HG03045 (cell line): Measurements from ENCODE around the gene GNL3.
"Not testable (repeated sequence)": the region's sequence is repeated elsewhere in the genome, so short reads cannot be mapped to it uniquely, and the experiment has no call there.

Experiments used
- ATAC-seq: cut with Tn5 transposase; IDR thresholded peaks from one replicate; pipeline ENCODE4 v1.9.1; 2021; ENCODE audit warnings: mild to moderate bottlenecking, moderate library complexity; ENCODE audit not compliant: unreplicated experiment

Gene GNL3

DNA sequence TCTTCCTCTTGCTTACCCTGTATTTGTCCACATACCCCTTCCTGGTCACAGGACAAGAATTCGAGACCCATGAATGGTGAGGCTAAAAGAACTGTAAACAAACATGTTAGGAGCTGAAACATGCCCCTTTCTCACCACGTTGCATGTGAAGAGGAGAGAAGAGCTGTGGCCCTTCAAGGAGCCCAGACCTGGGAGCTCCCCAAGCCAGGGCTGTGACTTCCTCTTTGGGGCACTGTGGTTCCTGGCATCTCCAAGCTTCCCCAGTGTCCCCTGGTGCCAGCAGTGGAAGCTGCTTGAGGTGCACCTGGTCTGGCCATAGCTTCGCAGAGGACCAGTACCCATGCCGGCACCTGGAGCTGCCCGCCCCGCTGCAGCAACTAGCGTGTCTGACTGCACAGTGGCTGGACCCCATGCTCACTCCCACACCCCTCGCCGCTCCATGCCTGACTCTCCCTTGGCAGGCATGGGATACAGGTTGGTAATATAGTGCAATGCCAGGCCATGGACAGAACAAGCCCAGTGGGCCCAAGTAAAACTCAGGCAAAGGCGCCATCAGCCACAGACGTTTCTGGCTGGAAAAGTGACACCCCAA, 30.0 kb downstream of the GNL3 start:
- ATAC-seq, result no peak

DNA sequence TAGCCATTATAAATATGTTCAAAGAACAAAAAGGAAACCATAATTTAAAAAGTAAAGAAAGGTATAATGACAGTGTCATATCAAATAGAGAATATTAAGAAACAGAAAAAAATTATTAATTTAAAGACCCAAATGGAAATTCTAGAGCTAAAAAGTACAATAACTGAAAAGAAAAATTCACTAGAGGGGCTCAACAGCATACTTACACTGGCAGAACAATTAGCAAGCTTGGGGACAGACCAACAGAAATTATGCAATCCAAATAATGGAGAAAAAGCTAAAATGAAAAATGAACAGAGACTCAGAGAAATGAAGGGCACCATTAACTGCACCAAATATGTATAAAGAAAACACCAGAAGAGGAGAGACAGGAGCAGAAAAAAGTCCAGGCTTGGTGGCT, 33.8 kb downstream of the GNL3 start:
- no peak for ATAC-seq

DNA sequence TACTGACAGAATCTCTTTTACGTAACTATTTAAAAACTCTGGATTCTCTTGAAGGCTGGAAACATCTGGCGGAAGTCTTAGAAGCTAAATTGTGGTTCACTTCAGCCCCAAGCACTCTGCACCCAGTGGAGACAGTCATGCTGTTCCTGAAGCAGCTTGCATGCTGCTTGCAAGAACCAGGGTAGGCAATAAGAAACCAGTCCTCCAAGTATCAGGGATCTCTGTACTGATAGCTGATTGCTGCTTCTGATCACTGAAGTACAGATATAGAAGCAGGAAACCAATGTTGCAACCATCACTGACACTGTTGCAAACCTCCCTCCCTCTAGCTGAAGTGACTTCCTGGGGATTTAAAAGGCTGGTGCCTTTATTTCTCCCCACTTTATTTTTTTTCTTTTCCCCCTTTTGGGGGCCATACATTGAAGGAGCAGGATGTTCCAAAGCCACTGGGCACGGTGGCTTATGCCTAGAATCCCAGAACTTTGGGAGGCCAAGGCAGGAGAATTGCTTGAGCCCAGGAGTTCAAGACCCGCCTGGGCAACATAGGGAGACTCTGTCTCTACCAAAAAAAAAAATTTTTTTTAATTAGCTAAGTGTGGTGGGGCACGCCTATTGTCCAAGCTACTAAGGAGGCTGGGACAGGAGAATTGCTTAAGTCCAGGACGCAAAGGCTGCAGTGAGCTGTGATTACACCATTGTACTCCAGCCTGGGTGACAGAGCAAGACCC, 35.3 kb downstream of the GNL3 start:
- no peak for ATAC-seq

DNA sequence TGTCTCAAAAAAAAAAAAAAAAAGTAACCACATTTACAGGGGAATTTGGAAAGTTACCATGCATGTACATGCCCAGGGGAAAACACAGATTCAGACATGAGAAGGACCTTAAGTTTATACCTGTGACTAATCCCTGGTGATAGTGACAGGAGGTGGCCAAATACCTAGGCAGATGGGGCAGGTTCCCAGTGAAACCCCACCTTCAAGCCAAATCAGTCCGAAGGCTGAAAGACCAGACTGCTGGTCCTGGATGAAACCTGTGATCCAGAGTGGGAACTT, 35.8 kb downstream of the GNL3 start:
- no peak for ATAC-seq

DNA sequence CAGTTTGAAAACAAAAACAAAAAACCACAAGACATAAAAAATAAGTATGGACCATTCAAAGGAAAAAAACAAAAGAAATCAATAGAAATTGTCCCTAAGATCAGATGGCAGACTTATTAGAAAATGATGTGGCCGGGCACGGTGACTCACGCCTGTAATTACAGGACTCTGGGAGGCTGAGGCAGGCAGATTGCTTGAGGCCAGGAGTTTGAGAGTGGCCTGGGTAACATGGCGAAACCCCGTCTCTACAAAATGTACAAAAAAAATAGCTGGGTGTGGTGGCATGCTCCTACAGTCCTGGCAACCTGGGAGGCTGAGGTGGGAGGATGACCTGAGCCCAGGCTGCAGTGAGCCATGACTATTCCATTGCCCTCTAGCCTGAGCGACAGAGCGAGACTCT, 36.7 kb downstream of the GNL3 start:
- no peak for ATAC-seq

DNA sequence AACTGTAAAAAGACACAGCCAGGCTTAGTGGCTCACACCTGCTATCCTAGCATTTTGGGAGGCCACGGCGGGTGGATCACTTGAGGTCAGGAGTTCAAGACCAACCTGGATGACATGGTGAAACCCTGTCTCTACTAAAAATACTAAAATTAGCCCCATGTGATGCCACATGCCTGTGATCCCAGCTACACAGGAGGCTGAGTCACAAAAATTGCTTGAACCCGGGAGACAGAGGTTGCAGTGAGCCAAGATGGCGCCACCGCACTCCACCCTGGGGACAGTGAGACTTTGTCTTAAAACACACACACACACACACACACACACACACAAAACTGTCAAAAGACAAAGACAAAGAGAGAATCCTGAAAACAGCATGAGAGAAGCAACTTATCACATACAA, 38.1 kb downstream of the GNL3 start:
- ATAC-seq, result no peak

DNA sequence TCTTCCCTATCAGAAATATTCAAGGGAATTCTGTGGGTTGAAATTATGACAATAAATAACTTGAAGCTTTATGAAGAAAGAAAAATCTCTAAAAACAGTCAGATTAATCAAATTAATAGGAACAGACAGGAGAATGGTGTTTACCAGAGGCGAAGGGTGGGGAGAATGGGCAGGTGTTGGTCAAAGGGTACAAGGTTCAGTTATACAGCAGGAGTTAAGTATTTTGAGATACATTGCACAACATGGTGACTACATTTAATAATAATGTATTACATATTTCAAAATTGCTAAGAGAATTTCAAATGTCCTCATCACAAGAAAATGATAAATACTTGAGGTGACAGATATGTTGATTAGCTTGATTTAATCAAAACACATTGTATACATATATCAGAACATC, 38.7 kb downstream of the GNL3 start:
- no peak for ATAC-seq

DNA sequence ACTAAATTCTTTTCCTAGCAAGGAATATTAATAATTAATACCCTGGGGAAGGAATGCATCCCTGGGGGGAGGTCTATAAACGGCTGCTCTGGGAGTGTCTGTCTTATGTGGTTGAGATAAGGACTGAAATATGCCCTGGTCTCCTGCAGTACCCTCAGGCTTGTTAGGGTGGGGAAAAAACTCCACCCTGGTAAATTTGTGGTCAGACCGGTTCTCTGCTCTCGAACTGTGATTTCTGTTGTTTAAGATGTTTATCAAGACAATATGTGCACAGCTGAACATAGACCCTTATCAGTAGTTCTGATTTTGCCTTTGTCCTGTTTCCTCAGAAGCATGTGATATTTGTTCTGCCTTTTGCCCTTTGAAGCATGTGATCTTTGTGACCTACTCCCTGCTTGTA, 42.9 kb downstream of the GNL3 start:
- ATAC-seq, result not testable (repeated sequence)

DNA sequence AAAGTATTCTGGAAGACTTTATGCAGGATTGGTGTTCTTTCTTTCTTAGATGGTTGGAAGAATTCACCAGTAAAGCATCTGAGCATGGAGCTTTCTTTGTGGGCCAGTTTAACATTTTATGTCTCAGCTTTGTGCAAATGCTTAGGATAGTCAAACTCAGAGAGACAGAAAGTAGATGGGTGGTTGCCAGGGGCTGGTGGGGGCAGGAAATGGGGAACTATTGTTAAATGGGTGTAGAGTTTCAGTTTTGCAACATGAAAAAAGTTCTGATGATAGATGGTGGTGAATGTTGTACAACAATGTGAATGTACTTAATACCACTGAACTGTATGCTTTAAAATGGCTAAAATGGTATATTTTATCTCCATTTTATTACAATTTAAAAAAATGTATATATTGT, 44.8 kb downstream of the GNL3 start:
- no peak for ATAC-seq

DNA sequence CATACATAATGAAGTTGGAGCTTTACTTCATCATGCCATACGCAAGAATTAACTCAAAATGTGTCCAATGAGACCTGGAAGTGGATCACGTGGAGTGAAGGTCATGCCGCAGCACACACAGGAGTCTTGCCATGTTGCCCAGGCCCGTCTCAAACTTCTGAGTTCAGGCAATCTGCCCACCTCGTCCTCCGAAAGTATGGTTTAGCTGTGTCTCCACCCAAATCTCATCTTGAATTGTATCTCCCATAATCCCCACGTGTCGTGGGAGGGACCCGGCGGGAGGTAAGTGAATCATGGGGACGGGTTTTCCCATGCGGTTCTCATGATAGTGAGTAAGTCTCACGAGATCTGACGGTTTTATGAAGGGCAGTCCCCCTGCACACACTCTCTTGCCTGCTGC, 45.8 kb downstream of the GNL3 start:
- ATAC-seq, result no peak

DNA sequence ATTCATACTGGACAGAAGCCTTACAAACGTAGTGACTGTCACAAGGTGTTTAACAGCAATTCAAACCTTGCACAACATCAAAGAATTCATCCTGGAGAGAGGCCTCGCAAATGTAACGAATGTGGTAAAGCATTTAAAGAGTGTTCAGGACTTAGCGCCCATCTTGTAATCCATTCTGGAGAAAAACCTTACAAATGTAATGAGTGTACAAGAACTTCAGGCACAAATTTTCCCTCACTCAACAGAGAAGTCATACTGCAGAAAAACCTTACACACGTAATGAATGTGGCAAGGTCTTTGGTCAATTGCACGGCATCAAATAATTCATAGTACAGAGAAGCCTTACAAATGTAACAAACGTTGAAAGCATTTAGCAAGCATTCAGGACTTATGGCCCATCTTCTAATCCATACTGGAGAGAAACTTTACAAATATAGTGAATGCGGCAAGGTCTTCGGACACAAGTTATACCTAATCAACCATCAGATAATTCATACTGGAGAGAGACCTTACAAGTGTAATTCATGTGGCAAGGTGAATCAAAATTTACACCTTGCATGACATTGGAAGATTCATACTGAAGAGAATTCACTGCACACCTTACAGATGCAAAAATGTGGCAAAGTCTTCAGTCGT, 47.5 kb downstream of the GNL3 start:
- no peak for ATAC-seq

DNA sequence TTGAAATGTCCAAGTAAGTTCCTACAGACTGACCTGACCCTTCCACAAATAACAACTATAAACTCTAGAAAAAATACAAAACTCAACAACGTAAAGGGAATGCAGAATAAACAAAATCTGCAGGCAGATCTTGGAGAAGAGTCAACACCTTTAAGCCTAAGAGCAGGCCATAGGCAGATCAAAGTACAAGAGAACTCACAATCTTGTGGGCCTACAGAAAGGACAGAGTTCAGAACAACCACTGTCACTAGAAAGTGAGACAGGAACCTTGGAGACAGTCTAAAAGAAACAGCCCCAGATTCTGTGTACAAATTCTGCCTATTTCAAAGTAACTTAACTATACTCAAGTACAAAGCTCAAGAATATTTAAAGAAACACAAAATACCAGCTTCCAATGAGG, 53.9 kb downstream of the GNL3 start:
- ATAC-seq, result no peak

DNA sequence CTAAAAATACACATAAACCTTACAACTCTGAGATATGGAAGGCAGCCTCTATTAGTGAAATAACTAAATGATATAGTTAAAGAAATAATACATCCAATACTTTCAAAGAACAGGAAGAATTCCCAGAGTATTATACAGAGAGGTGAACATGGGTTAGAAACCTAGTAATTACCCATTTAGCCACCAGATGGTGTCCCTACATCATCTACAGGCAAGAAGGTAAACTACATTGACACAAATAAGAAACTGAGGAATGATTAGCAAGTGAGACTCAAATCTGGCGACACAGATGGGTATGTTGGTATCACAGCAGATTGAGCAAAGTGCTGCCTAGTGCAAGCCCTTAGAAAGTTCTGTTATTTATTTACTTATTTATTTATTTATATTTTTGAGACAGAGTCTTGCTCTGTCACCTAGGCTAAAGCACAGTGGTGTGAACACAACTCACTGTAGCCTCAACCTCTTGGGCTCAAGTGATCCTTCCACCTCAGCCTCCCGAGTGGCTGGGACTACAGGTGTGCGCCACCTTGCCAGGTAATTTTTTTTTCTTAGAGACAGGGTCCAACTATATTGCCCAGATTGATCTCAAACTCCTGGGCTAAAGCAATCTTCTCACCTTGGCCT, 56.7 kb downstream of the GNL3 start:
- no peak for ATAC-seq

DNA sequence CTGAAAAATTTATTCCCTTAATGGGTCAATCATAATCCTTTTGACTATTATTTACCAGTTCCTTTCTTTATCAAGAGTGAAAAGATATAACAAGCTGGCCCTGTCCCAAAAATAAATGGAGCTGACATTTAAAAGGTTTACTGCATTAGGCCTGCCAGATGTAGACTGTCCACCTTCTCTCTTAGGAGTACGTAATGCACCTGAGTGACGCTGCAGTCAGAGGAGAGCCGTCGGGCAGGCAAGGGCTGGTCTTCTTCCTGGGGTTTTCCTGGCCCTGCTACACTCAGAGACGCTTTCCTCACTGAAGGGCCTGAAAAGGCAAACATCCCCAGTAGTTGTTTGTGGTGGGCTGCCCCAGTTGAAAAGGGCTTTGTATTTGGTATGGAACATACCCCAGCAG, 57.3 kb downstream of the GNL3 start:
- no peak for ATAC-seq

DNA sequence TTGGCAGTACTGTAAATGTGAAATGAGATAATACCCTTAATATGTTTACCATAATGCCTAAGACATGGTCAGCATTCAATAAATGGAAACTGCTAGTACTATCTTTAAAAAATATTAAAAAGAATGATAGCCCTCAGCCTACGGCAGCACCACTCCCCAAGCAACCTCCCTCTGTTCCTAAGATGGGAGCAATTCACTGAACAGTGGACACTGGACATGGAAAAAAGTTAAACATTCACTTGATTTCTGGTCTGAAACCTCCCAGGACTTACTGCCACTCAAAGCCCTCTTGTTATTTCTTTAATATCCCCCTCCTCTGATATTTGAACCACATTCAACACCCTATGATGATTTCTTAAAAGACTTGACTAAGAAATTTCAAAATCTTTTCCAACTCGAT, 57.9 kb downstream of the GNL3 start:
- ATAC-seq, result no peak
